Upper lobe of left lung (tissue), 4 donors: ENCODE results near the gene BICDL2.
"Not testable (repeated sequence)": the region's sequence is repeated elsewhere in the genome, so short reads cannot be mapped to it uniquely, and the experiment has no call there.

Source experiments
- CTCF ChIP-seq, 6 experiments: fragments of 450-650 bp in 4 of 6; fragments of 200-600 bp in 2 of 6; sonication (generic) in 2 of 6; IDR thresholded peaks; one replicate each; pipeline ENCODE4 v1.5.1; 2016 to 2019; ENCODE audit warnings: antibody characterized with exemption in 6 of 6
- POLR2A ChIP-seq, 4 donors: fragments of 450-650 bp; IDR thresholded peaks; one replicate each; pipeline ENCODE4 v1.5.1; 2016 to 2017; ENCODE audit warnings: antibody characterized with exemption in 4 of 4, mild to moderate bottlenecking in 2 of 4
- POLR2AphosphoS5 ChIP-seq, 2 donors: sonication (generic); formaldehyde crosslinking; IDR thresholded peaks; one replicate each; pipeline ENCODE4 v1.5.1; 2017; ENCODE audit warnings: antibody characterized with exemption in 2 of 2

DNA sequence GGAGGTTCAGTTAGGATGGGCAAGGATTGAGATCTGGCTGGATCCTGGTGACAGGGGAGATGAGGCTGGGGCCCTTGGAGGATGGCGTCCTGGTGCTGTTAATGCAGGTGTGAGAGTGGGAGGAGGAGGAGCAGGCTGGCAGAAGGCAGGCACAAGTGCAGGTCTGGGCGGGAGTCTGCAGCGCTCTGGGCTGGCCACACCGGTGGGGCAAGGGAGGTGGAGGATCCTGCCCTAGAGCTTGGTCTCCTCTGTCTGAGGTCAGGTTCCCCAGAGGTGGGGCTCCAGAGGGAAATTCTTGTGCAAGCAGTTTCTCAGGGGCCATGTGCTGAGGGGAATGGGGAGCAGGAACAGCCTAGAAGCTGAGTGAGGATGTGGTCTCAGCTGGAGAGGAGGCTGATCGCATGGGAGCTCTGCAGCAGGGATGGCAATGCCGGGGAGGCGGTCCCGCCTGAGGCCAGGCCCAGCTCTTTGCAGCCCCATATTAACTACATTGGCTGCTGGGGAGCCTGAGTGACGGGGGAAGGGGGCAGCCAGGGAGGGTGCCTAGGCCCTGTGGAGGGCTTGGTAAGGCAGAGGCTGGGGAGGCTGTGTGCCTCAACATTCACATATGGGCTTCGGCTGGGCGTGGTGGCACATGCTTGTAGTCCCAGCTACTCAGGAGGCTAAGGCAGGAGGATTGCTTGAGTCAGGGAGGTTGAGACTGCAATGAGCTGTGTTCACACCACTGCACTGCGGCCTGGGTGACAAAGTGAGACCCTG, 16.0 kb upstream of the BICDL2 start:
- not testable (repeated sequence) for TF ChIP-seq CTCF, POLR2A, POLR2AphosphoS5 (IDR thresholded peaks at IDR 0.05)
